Memory B cell (primary cell): ENCODE data around the gene ALCAM.
A peak's percentile ranks its signal among the peaks of the same experiment; 100 is the strongest.

Experiments
- ATAC-seq: fragments of 150-1000 bp; cut with Tn5 transposase; 2 replicates; pipeline ENCODE4 v1.10.0; 2021; ENCODE audit warnings: low read depth, mild to moderate bottlenecking, moderate library complexity
- DNase-seq, 2 donors: peaks; one replicate each; pipeline ENCODE4 v3.0.0; 2022; ENCODE audit warnings: low spot score in 2 of 2
- H3K27ac Mint-ChIP-seq: one replicate; pipeline ENCODE4 v1.8.0; 2022; ENCODE audit warnings: mild to moderate bottlenecking, moderate library complexity, mixed read lengths
- H3K27me3 Mint-ChIP-seq: one replicate; pipeline ENCODE4 v1.8.0; 2022; ENCODE audit warnings: mixed read lengths
- H3K36me3 Mint-ChIP-seq: one replicate; pipeline ENCODE4 v1.8.0; 2022; ENCODE audit warnings: mild to moderate bottlenecking, mixed read lengths
- H3K4me1 Mint-ChIP-seq: one replicate; pipeline ENCODE4 v1.8.0; 2022; ENCODE audit warnings: mixed read lengths
- H3K4me3 Mint-ChIP-seq: one replicate; pipeline ENCODE4 v1.8.0; 2022; ENCODE audit warnings: mild to moderate bottlenecking, moderate library complexity, mixed read lengths
- H3K9me3 Mint-ChIP-seq: one replicate; pipeline ENCODE4 v1.8.0; 2022; ENCODE audit warnings: mixed read lengths

ALCAM gene

GRCh38 chr3:105366326-105367062 is at the start of gene ALCAM:
TSS of gene ALCAM (plus strand) at chr3:105366909.
- Mint-ChIP-seq H3K4me3 (peak within 1 kb of the TSS; percentile 97), H3K4me1 (peaks cover 22% of the 10 kb centered on the region), H3K27me3 (no peaks in the 10 kb centered on the region), H3K9me3 (no peaks in the 10 kb centered on the region), H3K36me3 (no peaks in the 10 kb centered on the region), H3K27ac (peak within 1 kb of the TSS; percentile 100)
- DNase-seq = peak; percentile 63 to 71
- ATAC-seq = peak; percentile 49

GRCh38 chr3:105317841-105318240 is 48.9 kb upstream of the ALCAM start:
- Mint-ChIP-seq H3K36me3 (no peaks in the 10 kb centered on the region), H3K27me3 (no peaks in the 10 kb centered on the region), H3K4me3 (no peak overlapping the region), H3K9me3 (no peaks in the 10 kb centered on the region), H3K27ac (no peak overlapping the region), H3K4me1 (no peaks in the 10 kb centered on the region)
- no peak for ATAC-seq
- DNase-seq = no peak

- Mint-ChIP-seq H3K4me3 (no peak overlapping the region), H3K27me3 (no peaks in the 10 kb centered on the region), H3K36me3 (no peaks in the 10 kb centered on the region), H3K4me1 (no peaks in the 10 kb centered on the region), H3K9me3 (no peaks in the 10 kb centered on the region), H3K27ac (no peak overlapping the region)
- DNase-seq (no peak), ATAC-seq (no peak)
Measured at GRCh38 chr3:105322570-105323273, 44.0 kb upstream of the ALCAM start.

GRCh38 chr3:105323274-105323599 is 43.5 kb upstream of the ALCAM start:
- no peaks in the 10 kb centered on the region for H3K27me3 Mint-ChIP-seq
- H3K27ac Mint-ChIP-seq = no peak overlapping the region
- no peaks in the 10 kb centered on the region for H3K36me3 Mint-ChIP-seq
- no peaks in the 10 kb centered on the region for H3K4me1 Mint-ChIP-seq
- DNase-seq (no peak), ATAC-seq (no peak)
- H3K4me3 Mint-ChIP-seq = no peak overlapping the region
- H3K9me3 Mint-ChIP-seq = no peaks in the 10 kb centered on the region

GRCh38 chr3:105324951-105325350 is 41.8 kb upstream of the ALCAM start:
- H3K36me3 Mint-ChIP-seq = no peaks in the 10 kb centered on the region
- no peak for DNase-seq
- H3K4me1 Mint-ChIP-seq = no peaks in the 10 kb centered on the region
- H3K4me3 Mint-ChIP-seq = no peak overlapping the region
- no peak overlapping the region for H3K27ac Mint-ChIP-seq
- ATAC-seq = no peak
- no peaks in the 10 kb centered on the region for H3K27me3 Mint-ChIP-seq
- H3K9me3 Mint-ChIP-seq = no peaks in the 10 kb centered on the region

- ATAC-seq (no peak), DNase-seq (no peak)
- H3K27ac Mint-ChIP-seq = no peak overlapping the region
- no peaks in the 10 kb centered on the region for H3K27me3 Mint-ChIP-seq
- no peak overlapping the region for H3K4me3 Mint-ChIP-seq
- H3K9me3 Mint-ChIP-seq = no peaks in the 10 kb centered on the region
- H3K4me1 Mint-ChIP-seq = no peaks in the 10 kb centered on the region
- H3K36me3 Mint-ChIP-seq = no peaks in the 10 kb centered on the region
Measured at GRCh38 chr3:105327662-105328337, 38.9 kb upstream of the ALCAM start.

GRCh38 chr3:105328338-105328730 is 38.4 kb upstream of the ALCAM start:
- ATAC-seq = no peak
- peaks cover 3% of the 10 kb centered on the region for H3K9me3 Mint-ChIP-seq
- no peaks in the 10 kb centered on the region for H3K4me1 Mint-ChIP-seq
- no peak overlapping the region for H3K27ac Mint-ChIP-seq
- no peak overlapping the region for H3K4me3 Mint-ChIP-seq
- no peaks in the 10 kb centered on the region for H3K27me3 Mint-ChIP-seq
- no peaks in the 10 kb centered on the region for H3K36me3 Mint-ChIP-seq
- DNase-seq = no peak

GRCh38 chr3:105332961-105333360 is 33.7 kb upstream of the ALCAM start:
- no peak for DNase-seq
- ATAC-seq = no peak
- Mint-ChIP-seq H3K27me3 (no peaks in the 10 kb centered on the region), H3K4me3 (no peak overlapping the region), H3K27ac (no peak overlapping the region), H3K4me1 (no peaks in the 10 kb centered on the region), H3K36me3 (no peaks in the 10 kb centered on the region), H3K9me3 (peaks cover 3% of the 10 kb centered on the region)

- Mint-ChIP-seq H3K27me3 (no peaks in the 10 kb centered on the region), H3K4me1 (no peaks in the 10 kb centered on the region), H3K36me3 (no peaks in the 10 kb centered on the region), H3K4me3 (no peak overlapping the region), H3K9me3 (peaks cover 3% of the 10 kb centered on the region), H3K27ac (no peak overlapping the region)
- DNase-seq (no peak), ATAC-seq (no peak)
Measured at GRCh38 chr3:105334138-105334882, 32.4 kb upstream of the ALCAM start.

GRCh38 chr3:105339946-105340345 is 26.8 kb upstream of the ALCAM start:
- no peaks in the 10 kb centered on the region for H3K9me3 Mint-ChIP-seq
- no peaks in the 10 kb centered on the region for H3K36me3 Mint-ChIP-seq
- DNase-seq (no peak), ATAC-seq (no peak)
- no peak overlapping the region for H3K4me3 Mint-ChIP-seq
- no peaks in the 10 kb centered on the region for H3K4me1 Mint-ChIP-seq
- H3K27ac Mint-ChIP-seq = no peak overlapping the region
- H3K27me3 Mint-ChIP-seq = no peaks in the 10 kb centered on the region

GRCh38 chr3:105343991-105344390 is 22.7 kb upstream of the ALCAM start:
- H3K9me3 Mint-ChIP-seq = no peaks in the 10 kb centered on the region
- no peak for ATAC-seq
- H3K27ac Mint-ChIP-seq = no peak overlapping the region
- H3K4me1 Mint-ChIP-seq = peaks cover 7% of the 10 kb centered on the region
- no peaks in the 10 kb centered on the region for H3K27me3 Mint-ChIP-seq
- no peak for DNase-seq
- no peak overlapping the region for H3K4me3 Mint-ChIP-seq
- no peaks in the 10 kb centered on the region for H3K36me3 Mint-ChIP-seq

GRCh38 chr3:105345156-105345555 is 21.6 kb upstream of the ALCAM start:
- H3K4me3 Mint-ChIP-seq = no peak overlapping the region
- H3K4me1 Mint-ChIP-seq = peaks cover 7% of the 10 kb centered on the region
- no peak overlapping the region for H3K27ac Mint-ChIP-seq
- no peaks in the 10 kb centered on the region for H3K36me3 Mint-ChIP-seq
- H3K9me3 Mint-ChIP-seq = no peaks in the 10 kb centered on the region
- H3K27me3 Mint-ChIP-seq = no peaks in the 10 kb centered on the region
- DNase-seq (no peak), ATAC-seq (no peak)

- DNase-seq = no peak
- Mint-ChIP-seq H3K27me3 (no peaks in the 10 kb centered on the region), H3K9me3 (no peaks in the 10 kb centered on the region), H3K36me3 (no peaks in the 10 kb centered on the region), H3K27ac (no peak overlapping the region), H3K4me3 (no peak overlapping the region), H3K4me1 (peaks cover 7% of the 10 kb centered on the region)
- peak; percentile 94 for ATAC-seq
Measured at GRCh38 chr3:105347625-105348302, 18.9 kb upstream of the ALCAM start.
